ENCODE results near the gene DHX9. TPM values are rescaled to one million over a fixed set of nuclear protein-coding genes. Genes with fewer than 3 reads are reported as not detected.

The DHX9 gene
- total and polyA plus RNA-seq, 10 of the 15 experiments (the other 5 are each of a cell fraction or from before 2014, with no cell fraction given) = 90.7 to 234 (median 217) TPM

DNA sequence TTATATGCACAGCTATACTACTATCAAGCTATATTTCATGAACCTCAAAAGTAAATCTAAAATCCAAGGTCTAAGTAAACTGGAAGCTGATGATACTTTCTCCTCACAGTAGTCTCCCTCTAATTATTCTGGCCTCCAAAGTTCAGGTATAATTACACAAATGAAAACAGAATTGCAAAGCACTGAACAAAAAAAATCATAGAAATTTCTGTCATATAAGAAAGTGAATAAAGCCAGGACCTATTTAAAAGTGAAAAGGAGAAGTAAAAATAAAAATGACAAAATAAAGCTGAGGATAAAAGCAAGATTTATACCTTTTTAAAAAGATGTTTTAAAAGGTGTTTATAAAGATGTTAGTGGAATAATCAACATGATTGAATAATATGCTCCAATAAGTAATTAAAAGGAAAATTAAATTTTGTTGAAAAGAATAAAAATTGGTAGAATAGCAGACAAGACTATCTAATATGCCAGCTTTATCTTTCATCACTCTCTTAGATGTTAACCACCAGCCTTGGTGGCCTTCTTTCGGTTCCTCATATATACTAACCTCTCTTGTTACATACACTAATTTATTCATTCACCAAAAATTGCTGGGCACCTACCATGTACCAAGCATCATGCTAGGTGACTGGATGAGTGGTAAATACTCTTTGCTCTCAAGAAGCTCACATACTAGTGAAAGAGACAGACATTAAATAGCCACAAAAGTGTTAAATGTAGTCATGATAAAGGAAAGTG, 88.7 kb downstream of the DHX9 start:
- SMC1A ChIA-PET (ENCODE audit: uncharacterized antibody, unreplicated experiment) = interaction anchor here (0.6 to 1.6 kb wide), 3 partner anchors 39 to 1137 kb away, joined by 3 to 6 read pairs (median 3); no protein-coding TSS in a partner anchor
- no peak overlapping the region for H2AFZ ChIP-seq (ENCODE audit: control insufficient read depth, low read depth, low read length)
- in situ Hi-C loops (cut with MboI) = no loop called here
- RAD21 ChIA-PET (ENCODE audit: unreplicated experiment) = no interaction called here
- CTCF ChIA-PET = interaction anchor here (0.5 kb wide), 1 partner anchor 15 kb away, joined by 4 read pairs; no protein-coding TSS in a partner anchor
- FAIRE-seq (no peak), DNase-seq (ENCODE audit: low read depth, low spot score) (peak; percentile 5), ATAC-seq (peak; percentile 98)
- H3K4me1 ChIP-seq (ENCODE audit: control insufficient read depth, insufficient read depth, low read length) = no peaks in the 10 kb centered on the region
- no peak overlapping the region for H3K4me2 ChIP-seq (ENCODE audit: control insufficient read depth, insufficient read depth)
- no peaks in the 10 kb centered on the region for H3K9me3 ChIP-seq (replicated peaks; ENCODE audit: control insufficient read depth, insufficient read depth, low read length)
- H3K27me3 ChIP-seq (replicated peaks in 1 of 2; ENCODE audit: control insufficient read depth in 2 of 2, insufficient read depth in 2 of 2, low read length in 1 of 2) = no peaks in the 10 kb centered on the region; a peak in 1 of 4 replicates
- TF ChIP-seq WRNIP1 (IDR thresholded peaks at IDR 0.05; ENCODE audit: borderline replicate concordance, low read depth, low read length) (no peak), SMAD5 (IDR thresholded peaks at IDR 0.05; ENCODE audit: low read depth) (no peak), MTA2 (IDR thresholded peaks at IDR 0.05; ENCODE audit: low read depth) (0 out of 2 replicates have a peak, but pooled peaks have one; percentile 14), SPI1 (IDR thresholded peaks at IDR 0.05; ENCODE audit: borderline replicate concordance, insufficient read depth, low read depth, low read length) (peak; percentile 43; the same call in 1 of the 2 replicates), ZNF592 (IDR thresholded peaks at IDR 0.05) (no peak)
- no peaks in the 10 kb centered on the region for H3K36me3 ChIP-seq (ENCODE audit: control insufficient read depth in 2 of 2, insufficient read depth in 2 of 2, low read length in 1 of 2)
- no peak overlapping the region for H3K9ac ChIP-seq (ENCODE audit: control insufficient read depth, insufficient read depth, low read length)
- no peak overlapping the region for H3K27ac ChIP-seq (ENCODE audit: control insufficient read depth, insufficient read depth)
- H3K4me3 ChIP-seq = no peak overlapping the region
- intact Hi-C loops (cut with micrococcal nuclease; ENCODE audit: unreplicated experiment) = no loop called here
- POLR2A ChIA-PET = interaction anchor here (0.9 kb wide), 1 partner anchor 225 kb away, joined by 3 read pairs; no protein-coding TSS in a partner anchor
- 10% methylated on average over 1 of the region's 1 CpG for WGBS (ENCODE audit: insufficient coverage, insufficient replicate concordance, low lambda C conversion rate, missing lambda C conversion rate)
- H4K20me1 ChIP-seq (ENCODE audit: control insufficient read depth, insufficient read depth) = no peaks in the 10 kb centered on the region
- BruUV-seq (replicated peaks) = no TSS peak
- H3K79me2 ChIP-seq (ENCODE audit: control insufficient read depth, insufficient read depth, low read length) = no peaks in the 10 kb centered on the region
